HFFc6 (cell line): ENCODE data around the gene SYTL1. TPM values are rescaled to one million over a fixed set of nuclear protein-coding genes. Genes with fewer than 3 reads are reported as not detected.
A peak's percentile ranks its signal among the peaks of the same experiment; 100 is the strongest.

ENCODE experiments used
- DNase-seq: peaks from one replicate; pipeline ENCODE4 v3.0.0-alpha.2; 2018
- H3K27ac Mint-ChIP-seq: 2 replicates; pipeline ENCODE4 v1.8.0; 2020; ENCODE audit warnings: mild to moderate bottlenecking, mixed read lengths
- H3K27me3 Mint-ChIP-seq: 2 replicates; pipeline ENCODE4 v1.8.0; 2021; ENCODE audit warnings: mild to moderate bottlenecking, moderate library complexity, mixed read lengths; ENCODE audit not compliant: insufficient read depth
- H3K36me3 Mint-ChIP-seq: 2 replicates; pipeline ENCODE4 v1.8.0; 2021; ENCODE audit warnings: low read depth, mixed read lengths
- H3K4me1 Mint-ChIP-seq: 2 replicates; pipeline ENCODE4 v1.8.0; 2020; ENCODE audit warnings: low read depth, mixed read lengths
- H3K4me3 Mint-ChIP-seq: 2 replicates; pipeline ENCODE4 v1.8.0; 2020; ENCODE audit warnings: mild to moderate bottlenecking, moderate library complexity, mixed read lengths
- H3K9me3 Mint-ChIP-seq: 2 replicates; pipeline ENCODE4 v1.8.0; 2020; ENCODE audit warnings: mild to moderate bottlenecking, mixed read lengths
- total RNA-seq, 6 experiments: library from RNA; stranded (reverse); fragmentation: NEBNext Ultra II Directional; extraction: Animal tissue kit (Norgen Biotek cat#: 25700); gene quantifications; 2 replicates in 1 of 6; 3 replicates in 5 of 6; pipeline ENCODE4 v1.2.3, GENCODE V29; 2021
- TF ChIP-seq, protein P1 (sequence below): fragments of 200-600 bp; sonication (generic); IDR thresholded peaks from 2 replicates; pipeline ENCODE4 v1.5.0; 2021; ENCODE audit warnings: antibody characterized with exemption, mild to moderate bottlenecking

Gene SYTL1
- total RNA-seq, 6 experiments from 2014 or later = 0.08 to 0.45 TPM; not detected in 4

DNA sequence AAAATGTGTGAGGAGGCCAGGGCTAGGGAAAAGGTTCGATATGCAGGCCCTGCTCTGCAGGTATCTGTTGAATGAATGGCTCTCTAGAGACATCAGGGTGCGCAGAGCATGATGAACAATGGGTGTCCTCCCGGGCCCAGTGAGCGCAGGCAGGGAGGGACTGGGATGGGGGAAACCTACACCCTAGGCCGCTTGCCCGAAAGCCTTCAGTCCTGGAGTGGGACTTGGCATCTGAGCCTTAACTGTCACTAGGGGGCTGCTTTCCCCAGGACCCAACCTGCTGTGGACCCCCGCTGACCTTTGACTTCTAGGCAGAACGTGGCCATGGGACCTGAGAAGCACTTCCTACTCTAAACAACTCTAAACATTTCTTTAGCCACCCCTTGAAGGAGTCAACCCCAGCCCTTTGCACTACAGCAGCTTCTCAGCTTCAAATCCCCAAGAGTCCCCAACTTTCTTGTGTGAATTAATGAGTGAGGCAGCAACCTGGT, 25.4 kb downstream of the SYTL1 start:
- Mint-ChIP-seq H3K4me1 (peaks cover 24% of the 10 kb centered on the region), H3K36me3 (peaks cover 9% of the 10 kb centered on the region; the same call in 1 of the 2 replicates), H3K27me3 (peaks cover 2% of the 10 kb centered on the region), H3K9me3 (no peaks in the 10 kb centered on the region), H3K27ac (peak overlapping the region; percentile 81), H3K4me3 (peak overlapping the region; percentile 88)
- no peak for DNase-seq
- TF ChIP-seq, protein P1, sequence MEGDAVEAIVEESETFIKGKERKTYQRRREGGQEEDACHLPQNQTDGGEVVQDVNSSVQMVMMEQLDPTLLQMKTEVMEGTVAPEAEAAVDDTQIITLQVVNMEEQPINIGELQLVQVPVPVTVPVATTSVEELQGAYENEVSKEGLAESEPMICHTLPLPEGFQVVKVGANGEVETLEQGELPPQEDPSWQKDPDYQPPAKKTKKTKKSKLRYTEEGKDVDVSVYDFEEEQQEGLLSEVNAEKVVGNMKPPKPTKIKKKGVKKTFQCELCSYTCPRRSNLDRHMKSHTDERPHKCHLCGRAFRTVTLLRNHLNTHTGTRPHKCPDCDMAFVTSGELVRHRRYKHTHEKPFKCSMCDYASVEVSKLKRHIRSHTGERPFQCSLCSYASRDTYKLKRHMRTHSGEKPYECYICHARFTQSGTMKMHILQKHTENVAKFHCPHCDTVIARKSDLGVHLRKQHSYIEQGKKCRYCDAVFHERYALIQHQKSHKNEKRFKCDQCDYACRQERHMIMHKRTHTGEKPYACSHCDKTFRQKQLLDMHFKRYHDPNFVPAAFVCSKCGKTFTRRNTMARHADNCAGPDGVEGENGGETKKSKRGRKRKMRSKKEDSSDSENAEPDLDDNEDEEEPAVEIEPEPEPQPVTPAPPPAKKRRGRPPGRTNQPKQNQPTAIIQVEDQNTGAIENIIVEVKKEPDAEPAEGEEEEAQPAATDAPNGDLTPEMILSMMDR = no peak

DNA sequence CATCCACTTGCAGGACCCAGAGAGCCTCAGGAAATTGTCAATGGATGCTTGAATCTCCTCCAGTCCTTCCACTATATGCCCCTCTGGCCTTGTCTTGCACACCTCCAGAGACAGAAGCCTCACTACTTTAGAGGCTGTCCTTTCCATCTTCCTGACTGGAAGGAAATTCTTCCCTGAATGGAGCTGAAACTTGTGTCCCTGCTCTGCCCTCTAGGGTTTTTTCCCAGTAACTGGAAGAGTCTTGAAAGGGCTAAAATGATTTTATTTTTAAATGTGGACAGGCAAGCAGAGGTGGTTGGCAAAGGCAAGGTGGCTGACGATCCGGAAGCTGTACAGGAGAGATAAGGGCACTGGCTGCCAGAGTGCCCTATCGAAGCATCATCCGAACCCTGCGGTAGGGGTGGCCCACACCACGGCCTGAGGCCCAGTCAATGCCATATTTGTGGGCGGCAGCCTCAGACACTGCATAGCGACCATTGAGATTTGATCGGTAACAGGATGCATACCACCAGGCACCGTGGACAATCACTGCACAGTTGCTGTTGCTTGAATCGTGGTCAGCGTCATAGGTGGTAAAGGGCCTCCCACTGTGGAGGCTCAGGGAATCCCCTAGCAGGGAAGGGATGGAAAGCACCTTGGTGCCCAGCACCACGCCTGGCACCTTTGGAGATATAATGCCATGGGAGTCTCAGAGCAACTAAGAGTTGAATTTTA, 27.2 kb downstream of the SYTL1 start:
- H3K4me3 Mint-ChIP-seq = no peak overlapping the region; the same call in 1 of the 2 replicates
- TF ChIP-seq, protein P1 = peak; percentile 65
- no peaks in the 10 kb centered on the region for H3K36me3 Mint-ChIP-seq
- peaks cover 3% of the 10 kb centered on the region for H3K27me3 Mint-ChIP-seq
- no peak overlapping the region for H3K27ac Mint-ChIP-seq
- no peaks in the 10 kb centered on the region for H3K9me3 Mint-ChIP-seq
- H3K4me1 Mint-ChIP-seq = peaks cover 30% of the 10 kb centered on the region
- peak; percentile 19 for DNase-seq

DNA sequence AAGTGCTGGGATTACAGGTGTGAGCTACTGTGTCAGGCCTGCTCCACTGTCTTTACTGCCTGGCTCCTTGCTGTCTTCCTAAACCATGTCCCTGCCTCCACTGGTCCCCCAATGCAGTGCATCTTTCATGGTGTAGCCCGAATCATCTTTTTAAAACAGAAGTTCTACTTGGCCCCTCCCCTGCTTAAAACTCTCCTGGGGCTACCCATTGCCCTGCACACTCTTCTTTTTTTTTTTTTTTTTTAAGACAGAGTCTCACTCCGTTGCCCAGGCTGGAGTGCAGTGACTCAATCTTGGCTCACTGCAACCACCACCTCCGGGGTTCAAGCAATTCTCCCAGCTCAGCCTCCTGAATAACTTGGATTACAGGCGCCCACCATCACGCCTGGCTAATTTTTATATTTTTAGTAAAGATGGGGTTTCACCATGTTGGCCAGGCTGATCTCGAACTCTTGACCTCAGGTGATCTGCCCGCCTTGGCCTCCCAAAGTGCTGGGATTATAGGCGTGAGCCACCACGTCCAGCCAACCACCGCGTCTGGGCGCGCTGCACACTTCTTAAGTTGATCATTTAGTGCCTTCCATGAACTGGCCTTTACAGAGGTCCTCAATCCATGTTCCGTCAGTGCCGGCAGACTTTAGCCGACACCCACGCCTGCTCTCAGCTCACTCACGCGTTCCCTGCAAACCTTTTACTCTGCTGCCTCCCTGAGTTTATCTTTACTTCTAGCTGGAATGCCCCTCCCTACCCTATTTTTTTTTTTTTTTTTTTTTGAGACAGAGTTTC, 30.4 kb downstream of the SYTL1 start:
- H3K27ac Mint-ChIP-seq = no peak overlapping the region
- no peak for DNase-seq
- TF ChIP-seq, protein P1 = no peak
- no peaks in the 10 kb centered on the region for H3K9me3 Mint-ChIP-seq
- H3K36me3 Mint-ChIP-seq = no peaks in the 10 kb centered on the region
- H3K4me1 Mint-ChIP-seq = peaks cover 16% of the 10 kb centered on the region
- H3K4me3 Mint-ChIP-seq = no peak overlapping the region
- peaks cover 11% of the 10 kb centered on the region; the same call in 1 of the 2 replicates for H3K27me3 Mint-ChIP-seq

DNA sequence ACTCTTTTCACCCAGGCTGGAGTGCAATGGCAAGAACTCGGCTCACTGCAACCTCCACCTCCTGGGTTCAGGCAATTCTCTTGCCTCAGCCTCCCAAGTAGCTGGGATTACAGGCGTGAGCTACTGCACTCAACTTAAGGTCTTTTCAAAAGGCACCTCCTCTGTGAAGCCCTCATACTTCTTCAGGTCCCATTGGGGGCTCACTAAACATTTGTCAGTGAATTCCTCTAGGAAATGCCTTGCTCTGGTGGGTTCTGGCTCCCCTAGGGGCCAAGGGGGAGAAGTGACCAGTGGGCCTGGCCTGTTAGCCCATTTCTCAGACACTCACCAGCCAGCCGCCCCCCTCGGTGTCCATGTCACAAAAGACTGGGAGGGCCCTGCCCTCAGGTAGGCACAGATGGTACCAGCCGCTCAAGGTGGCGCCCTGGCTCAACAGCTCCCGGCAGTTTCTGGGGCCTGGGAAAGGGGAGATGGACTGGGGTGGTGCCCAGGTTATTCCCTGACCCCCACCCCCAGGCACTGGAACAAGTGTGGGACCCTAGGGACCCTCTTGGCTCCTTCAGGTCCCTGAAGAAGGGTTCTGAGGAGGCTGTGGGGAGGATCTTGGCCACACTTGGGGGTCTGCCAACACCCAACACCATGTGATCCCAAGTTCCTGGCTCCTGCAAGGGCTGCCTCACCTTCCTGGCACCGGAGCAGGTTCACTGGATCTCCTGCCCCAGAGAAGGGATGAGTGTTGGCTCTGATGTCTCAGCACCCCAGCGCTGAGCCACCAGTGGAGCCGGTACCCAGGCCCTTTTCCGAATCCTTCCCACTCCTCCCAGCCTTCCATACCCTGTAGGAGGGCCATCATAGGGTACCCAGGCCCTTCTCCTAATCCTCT, 31.2 kb downstream of the SYTL1 start:
- Mint-ChIP-seq H3K27me3 (peaks cover 11% of the 10 kb centered on the region; the same call in 1 of the 2 replicates), H3K36me3 (no peaks in the 10 kb centered on the region), H3K4me1 (peaks cover 10% of the 10 kb centered on the region), H3K9me3 (no peaks in the 10 kb centered on the region), H3K27ac (no peak overlapping the region), H3K4me3 (no peak overlapping the region)
- no peak for DNase-seq
- TF ChIP-seq, protein P1 = peak; percentile 57
